ENCODE results near the gene ST7. TPM values are rescaled to one million over a fixed set of nuclear protein-coding genes. Genes with fewer than 3 reads are reported as not detected.

Gene ST7
- total and polyA plus RNA-seq, 2 donors (not counting 1 experiment from before 2014, with no cell fraction given): 20.0 to 28.6 TPM

GRCh38 chr7:117095055-117095454 lies 141.8 kb downstream of the ST7 start:
- no peaks in the 10 kb centered on the region for H3K27me3 ChIP-seq (ENCODE audit: control insufficient read depth, insufficient read depth, low read length)
- no peak for TF ChIP-seq EZH2 (IDR thresholded peaks at IDR 0.05; ENCODE audit: low read length, missing control alignments)
- TF ChIP-seq, protein P1, sequence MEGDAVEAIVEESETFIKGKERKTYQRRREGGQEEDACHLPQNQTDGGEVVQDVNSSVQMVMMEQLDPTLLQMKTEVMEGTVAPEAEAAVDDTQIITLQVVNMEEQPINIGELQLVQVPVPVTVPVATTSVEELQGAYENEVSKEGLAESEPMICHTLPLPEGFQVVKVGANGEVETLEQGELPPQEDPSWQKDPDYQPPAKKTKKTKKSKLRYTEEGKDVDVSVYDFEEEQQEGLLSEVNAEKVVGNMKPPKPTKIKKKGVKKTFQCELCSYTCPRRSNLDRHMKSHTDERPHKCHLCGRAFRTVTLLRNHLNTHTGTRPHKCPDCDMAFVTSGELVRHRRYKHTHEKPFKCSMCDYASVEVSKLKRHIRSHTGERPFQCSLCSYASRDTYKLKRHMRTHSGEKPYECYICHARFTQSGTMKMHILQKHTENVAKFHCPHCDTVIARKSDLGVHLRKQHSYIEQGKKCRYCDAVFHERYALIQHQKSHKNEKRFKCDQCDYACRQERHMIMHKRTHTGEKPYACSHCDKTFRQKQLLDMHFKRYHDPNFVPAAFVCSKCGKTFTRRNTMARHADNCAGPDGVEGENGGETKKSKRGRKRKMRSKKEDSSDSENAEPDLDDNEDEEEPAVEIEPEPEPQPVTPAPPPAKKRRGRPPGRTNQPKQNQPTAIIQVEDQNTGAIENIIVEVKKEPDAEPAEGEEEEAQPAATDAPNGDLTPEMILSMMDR (conservative IDR thresholded peaks at IDR 0.05 in 1 of 2, IDR thresholded peaks at IDR 0.05 in 1 of 2; ENCODE audit: low read depth in 1 of 2, low read length in 2 of 2): no peak
- peaks cover 5% of the 10 kb centered on the region for H3K4me1 ChIP-seq (ENCODE audit: control insufficient read depth, extremely low read depth, insufficient read depth, low read length)
- H3K4me3 ChIP-seq (replicated peaks in 1 of 4; ENCODE audit: control extremely low read depth in 1 of 4, insufficient read depth in 1 of 4, low read depth in 3 of 4, low read length in 4 of 4): no peak overlapping the region
- no peaks in the 10 kb centered on the region for H3K36me3 ChIP-seq (ENCODE audit: control insufficient read depth, insufficient read depth, low read length)
- no peaks in the 10 kb centered on the region for H4K20me1 ChIP-seq (ENCODE audit: control insufficient read depth, extremely low read depth, insufficient read depth, low read length)
- no peaks in the 10 kb centered on the region for H3K79me2 ChIP-seq (ENCODE audit: control insufficient read depth, insufficient read depth, low read length)
- no peaks in the 10 kb centered on the region for H3K9me3 ChIP-seq (ENCODE audit: control insufficient read depth, insufficient read depth, low read depth, low read length)
- no peak overlapping the region for H3K27ac ChIP-seq (ENCODE audit: insufficient read depth, low read length)
- no peak overlapping the region for H3K9ac ChIP-seq (ENCODE audit: insufficient read depth, low read length)
- no peak for DNase-seq (ENCODE audit: low read depth in 2 of 2)
- no peak overlapping the region for H3K4me2 ChIP-seq (ENCODE audit: extremely low read depth, insufficient read depth, low read length)
- no peak overlapping the region for H2AFZ ChIP-seq (ENCODE audit: low read length)

- Histone ChIP-seq H3K4me2 (ENCODE audit: extremely low read depth, insufficient read depth, low read length) (no peak overlapping the region), H2AFZ (ENCODE audit: low read length) (no peak overlapping the region), H3K27ac (ENCODE audit: insufficient read depth, low read length) (no peak overlapping the region), H3K4me3 (replicated peaks in 1 of 4; ENCODE audit: control extremely low read depth in 1 of 4, insufficient read depth in 1 of 4, low read depth in 3 of 4, low read length in 4 of 4) (no peak overlapping the region), H3K36me3 (ENCODE audit: control insufficient read depth, insufficient read depth, low read length) (no peaks in the 10 kb centered on the region), H3K27me3 (ENCODE audit: control insufficient read depth, insufficient read depth, low read length) (no peaks in the 10 kb centered on the region), H4K20me1 (ENCODE audit: control insufficient read depth, extremely low read depth, insufficient read depth, low read length) (no peaks in the 10 kb centered on the region), H3K9ac (ENCODE audit: insufficient read depth, low read length) (no peak overlapping the region), H3K79me2 (ENCODE audit: control insufficient read depth, insufficient read depth, low read length) (no peaks in the 10 kb centered on the region), H3K9me3 (ENCODE audit: control insufficient read depth, insufficient read depth, low read depth, low read length) (no peaks in the 10 kb centered on the region), H3K4me1 (ENCODE audit: control insufficient read depth, extremely low read depth, insufficient read depth, low read length) (peaks cover 5% of the 10 kb centered on the region)
- no peak for DNase-seq (ENCODE audit: low read depth in 2 of 2)
- no peak for TF ChIP-seq EZH2 (IDR thresholded peaks at IDR 0.05; ENCODE audit: low read length, missing control alignments)
- TF ChIP-seq, protein P1 (conservative IDR thresholded peaks at IDR 0.05 in 1 of 2, IDR thresholded peaks at IDR 0.05 in 1 of 2; ENCODE audit: low read depth in 1 of 2, low read length in 2 of 2): no peak
These were observed 143.0 kb downstream of the ST7 start for GRCh38 chr7:117096330-117096729.

DNA sequence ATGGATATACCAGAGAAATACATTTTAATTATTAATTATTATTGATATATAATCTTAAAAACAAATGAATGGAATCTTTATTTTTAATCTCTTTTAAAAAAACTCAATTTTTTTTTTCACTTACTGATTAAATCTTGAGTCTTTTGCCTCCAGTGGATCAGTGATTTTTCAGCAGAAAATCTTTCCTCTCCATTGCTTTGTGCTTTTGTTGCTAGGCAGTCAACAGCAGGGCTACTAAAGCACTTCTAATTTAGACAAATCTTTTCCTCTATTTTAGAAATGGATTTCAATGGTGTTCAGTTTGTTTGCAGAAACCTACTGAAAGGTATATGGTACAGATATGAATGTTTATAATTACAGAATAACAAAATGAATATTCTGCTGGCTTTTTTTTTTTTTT lies 143.6 kb downstream of the ST7 start:
- no peaks in the 10 kb centered on the region for H4K20me1 ChIP-seq (ENCODE audit: control insufficient read depth, extremely low read depth, insufficient read depth, low read length)
- H3K79me2 ChIP-seq (ENCODE audit: control insufficient read depth, insufficient read depth, low read length): no peaks in the 10 kb centered on the region
- no peaks in the 10 kb centered on the region for H3K27me3 ChIP-seq (ENCODE audit: control insufficient read depth, insufficient read depth, low read length)
- no peaks in the 10 kb centered on the region for H3K36me3 ChIP-seq (ENCODE audit: control insufficient read depth, insufficient read depth, low read length)
- no peak overlapping the region for H3K27ac ChIP-seq (ENCODE audit: insufficient read depth, low read length)
- no peak overlapping the region for H3K4me3 ChIP-seq (replicated peaks in 1 of 4; ENCODE audit: control extremely low read depth in 1 of 4, insufficient read depth in 1 of 4, low read depth in 3 of 4, low read length in 4 of 4)
- H2AFZ ChIP-seq (ENCODE audit: low read length): no peak overlapping the region
- no peak overlapping the region for H3K4me2 ChIP-seq (ENCODE audit: extremely low read depth, insufficient read depth, low read length)
- TF ChIP-seq, protein P1 (conservative IDR thresholded peaks at IDR 0.05 in 1 of 2, IDR thresholded peaks at IDR 0.05 in 1 of 2; ENCODE audit: low read depth in 1 of 2, low read length in 2 of 2): no peak
- TF ChIP-seq EZH2 (IDR thresholded peaks at IDR 0.05; ENCODE audit: low read length, missing control alignments): no peak
- no peaks in the 10 kb centered on the region for H3K9me3 ChIP-seq (ENCODE audit: control insufficient read depth, insufficient read depth, low read depth, low read length)
- no peak overlapping the region for H3K9ac ChIP-seq (ENCODE audit: insufficient read depth, low read length)
- DNase-seq (ENCODE audit: low read depth in 2 of 2): no peak
- peaks cover 5% of the 10 kb centered on the region for H3K4me1 ChIP-seq (ENCODE audit: control insufficient read depth, extremely low read depth, insufficient read depth, low read length)

All from fibroblast of lung (primary cell).